GM12872 (cell line): Measurements from ENCODE around the gene ZNF324B.

ENCODE experiments used
- TF ChIP-seq, protein P1 (sequence below): IDR thresholded peaks from 3 replicates; pipeline ENCODE4 v1.5.1; 2011; ENCODE audit warnings: low read depth, mild to moderate bottlenecking, low read length, moderate library complexity; ENCODE audit not compliant: insufficient read depth

The ZNF324B gene

GRCh38 chr19:58451358-58452101, at the start of gene ZNF324B:
Gene ZNF324B, plus strand, starts transcription at chr19:58451622. Its CDS starts 2,080 bp downstream, at chr19:58453702.
- TF ChIP-seq, protein P1, sequence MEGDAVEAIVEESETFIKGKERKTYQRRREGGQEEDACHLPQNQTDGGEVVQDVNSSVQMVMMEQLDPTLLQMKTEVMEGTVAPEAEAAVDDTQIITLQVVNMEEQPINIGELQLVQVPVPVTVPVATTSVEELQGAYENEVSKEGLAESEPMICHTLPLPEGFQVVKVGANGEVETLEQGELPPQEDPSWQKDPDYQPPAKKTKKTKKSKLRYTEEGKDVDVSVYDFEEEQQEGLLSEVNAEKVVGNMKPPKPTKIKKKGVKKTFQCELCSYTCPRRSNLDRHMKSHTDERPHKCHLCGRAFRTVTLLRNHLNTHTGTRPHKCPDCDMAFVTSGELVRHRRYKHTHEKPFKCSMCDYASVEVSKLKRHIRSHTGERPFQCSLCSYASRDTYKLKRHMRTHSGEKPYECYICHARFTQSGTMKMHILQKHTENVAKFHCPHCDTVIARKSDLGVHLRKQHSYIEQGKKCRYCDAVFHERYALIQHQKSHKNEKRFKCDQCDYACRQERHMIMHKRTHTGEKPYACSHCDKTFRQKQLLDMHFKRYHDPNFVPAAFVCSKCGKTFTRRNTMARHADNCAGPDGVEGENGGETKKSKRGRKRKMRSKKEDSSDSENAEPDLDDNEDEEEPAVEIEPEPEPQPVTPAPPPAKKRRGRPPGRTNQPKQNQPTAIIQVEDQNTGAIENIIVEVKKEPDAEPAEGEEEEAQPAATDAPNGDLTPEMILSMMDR, result no peak

DNA sequence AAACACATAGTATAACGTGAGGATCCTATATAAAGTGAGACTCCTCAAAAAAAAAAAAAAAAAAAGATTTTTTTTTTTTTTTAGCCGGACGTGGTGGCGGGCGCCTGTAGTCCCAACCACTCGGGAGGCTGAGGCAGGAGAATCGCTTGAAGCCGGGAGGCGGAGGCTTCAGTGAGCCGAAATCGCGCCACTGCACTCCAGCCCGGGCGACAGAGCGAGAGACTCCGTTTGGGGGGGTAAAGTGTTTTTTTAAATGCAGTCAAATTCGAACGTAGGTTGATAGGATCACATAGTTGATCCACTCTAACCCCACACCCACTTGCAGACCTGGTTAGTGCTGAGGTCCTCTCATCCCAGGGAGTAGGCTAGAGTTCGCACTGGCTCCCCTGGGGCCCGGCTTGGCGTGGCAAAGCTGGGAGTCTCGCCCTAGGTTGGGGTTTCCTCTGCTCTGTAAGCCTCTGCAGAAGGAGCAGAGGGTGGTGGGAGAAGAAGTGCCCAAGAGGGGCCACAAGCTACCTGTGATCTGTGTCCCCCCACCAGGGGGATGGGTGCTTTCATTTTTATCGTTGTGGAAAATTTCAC, 49.5 kb upstream of the ZNF324B start:
- TF ChIP-seq, protein P1, result no peak

GRCh38 chr19:58406818-58407657, 44.4 kb upstream of the ZNF324B start:
- TF ChIP-seq, protein P1, result peak; percentile 34; the same call in 1 of the 3 replicates

DNA sequence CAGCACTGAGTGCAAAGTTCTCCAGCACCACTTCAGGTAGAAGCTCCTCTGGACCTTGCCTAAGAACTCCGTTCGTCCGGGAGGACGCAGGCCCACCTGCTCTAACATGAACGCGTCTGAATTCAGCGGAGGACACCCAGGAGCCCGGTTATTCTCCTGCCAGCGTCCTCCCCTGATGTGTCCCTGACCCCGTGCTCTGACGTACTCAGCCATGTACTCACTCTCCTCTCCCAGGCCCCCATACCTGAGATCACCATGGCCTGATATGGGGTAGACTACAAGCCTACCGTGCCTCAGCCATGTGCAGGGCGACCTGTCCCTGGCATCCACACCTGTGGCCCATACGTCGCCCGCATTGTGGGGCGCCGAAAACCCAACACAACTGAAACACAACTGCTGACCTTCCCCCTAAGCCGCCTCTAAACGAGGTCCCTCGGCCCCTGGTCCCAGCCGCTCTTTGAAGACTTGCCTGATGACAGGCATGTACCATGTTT, 43.7 kb upstream of the ZNF324B start:
- TF ChIP-seq, protein P1, result no peak

GRCh38 chr19:58408152-58409009, 43.0 kb upstream of the ZNF324B start, which contains the start of gene ZNF584:
Gene ZNF584, plus strand, starts transcription at chr19:58408649. Its CDS starts 499 bp downstream, at chr19:58409148.
- TF ChIP-seq, protein P1, result peak; percentile 31; the same call in 1 of the 3 replicates

- TF ChIP-seq, protein P1, result no peak
Measured at GRCh38 chr19:58409010-58409790, 42.2 kb upstream of the ZNF324B start.
